A549 (cell line): Measurements from ENCODE around the gene DDX41.

Experiments used
- BCL3 ChIP-seq: fragments of >200 bp; sonication (Bioruptor Twin); formaldehyde crosslinking; IDR thresholded peaks from 3 replicates; pipeline ENCODE4 v1.6.1; 2016
- CTCF ChIP-seq: fragments of >200 bp; sonication (Bioruptor Twin); formaldehyde crosslinking; IDR thresholded peaks from 3 replicates; pipeline ENCODE4 v1.5.1; 2016
- EP300 ChIP-seq, 2 experiments: fragments of >200 bp; sonication (Bioruptor Twin); formaldehyde crosslinking; IDR thresholded peaks; 2 replicates in 1 of 2; 3 replicates in 1 of 2; pipeline ENCODE4 v1.6.1; 2016 to 2017
- JUN ChIP-seq, 2 experiments: fragments of >200 bp; sonication (Bioruptor Twin); formaldehyde crosslinking; IDR thresholded peaks; 2 replicates in 1 of 2; 3 replicates in 1 of 2; pipeline ENCODE4 v1.6.1; 2016 to 2017
- JUNB ChIP-seq: fragments of >200 bp; sonication (Bioruptor Twin); formaldehyde crosslinking; IDR thresholded peaks from 2 replicates; pipeline ENCODE4 v1.6.1; 2016
- MAX ChIP-seq: IDR thresholded peaks from 2 replicates; pipeline ENCODE4 v1.6.1; 2012
- SMC3 ChIP-seq: fragments of >200 bp; sonication (Bioruptor Twin); formaldehyde crosslinking; IDR thresholded peaks from 3 replicates; pipeline ENCODE4 v1.6.1; 2018; ENCODE audit warnings: inconsistent platforms
- ZFP36 ChIP-seq: fragments of 450-650 bp; IDR thresholded peaks from 2 replicates; pipeline ENCODE4 v1.6.1; 2014; ENCODE audit warnings: borderline replicate concordance; ENCODE audit not compliant: partially characterized antibody

- no peak for TF ChIP-seq CTCF
- no peak for TF ChIP-seq ZFP36
- TF ChIP-seq JUNB, result no peak
- TF ChIP-seq MAX, result no peak
- no peak for TF ChIP-seq EP300 (IDR thresholded peaks at IDR 0.05)
- no peak for TF ChIP-seq BCL3
- TF ChIP-seq SMC3, result no peak
- no peak for TF ChIP-seq JUN (IDR thresholded peaks at IDR 0.05)
These were observed 4.7 kb downstream of the DDX41 start for GRCh38 chr5:177511796-177512675.
